Activated CD4-positive, alpha-beta T cell treated with anti-CD3 and anti-CD28 coated beads, Interleukin-2, amount 50 U/mL, for 24 hours (primary cell): ENCODE measurements around the gene PTMA.

ENCODE experiments used
- DNase-seq, 2 donors: peaks; one replicate each; pipeline ENCODE4 v3.0.0-alpha.2; 2020; ENCODE audit warnings: low read depth in 1 of 2, low spot score in 1 of 2

The PTMA gene

DNA sequence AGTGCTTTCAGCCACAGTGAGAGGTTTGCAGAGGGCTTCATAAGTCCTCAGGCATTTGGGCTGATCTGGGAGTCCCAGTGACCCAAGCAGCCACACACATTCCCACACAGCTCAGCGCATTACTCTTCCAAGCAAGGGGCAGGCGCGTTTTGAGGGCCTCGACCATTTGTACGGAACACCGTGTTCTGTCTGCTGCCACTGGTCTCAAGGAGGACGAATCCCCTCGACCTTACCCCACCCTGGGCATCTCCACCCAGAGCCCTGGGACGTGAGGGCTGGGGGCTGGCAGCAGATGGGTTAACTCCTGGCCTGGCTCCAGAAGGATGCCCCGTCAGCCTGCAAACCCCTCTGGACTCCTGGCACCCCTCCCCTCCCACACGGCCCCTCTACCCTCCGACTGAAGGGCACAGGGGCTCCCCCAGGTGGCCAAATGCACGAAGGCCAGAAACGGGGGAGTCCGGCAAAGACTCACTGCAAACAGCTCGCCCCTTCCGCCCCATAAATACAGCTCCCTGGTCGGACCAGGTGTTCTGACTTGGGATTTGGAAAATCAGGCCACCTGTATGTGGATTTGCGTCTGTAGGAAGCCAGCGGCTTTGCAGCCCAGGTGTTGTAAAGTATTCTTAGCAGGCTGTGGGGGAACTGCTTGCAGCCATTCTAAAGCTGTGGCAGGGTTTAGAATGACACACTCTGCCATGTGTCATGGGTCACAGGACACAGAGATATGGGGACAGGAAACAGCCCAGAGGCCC is 33.6 kb upstream of the PTMA start:
- DNase-seq = peak; percentile 36 to 42

DNA sequence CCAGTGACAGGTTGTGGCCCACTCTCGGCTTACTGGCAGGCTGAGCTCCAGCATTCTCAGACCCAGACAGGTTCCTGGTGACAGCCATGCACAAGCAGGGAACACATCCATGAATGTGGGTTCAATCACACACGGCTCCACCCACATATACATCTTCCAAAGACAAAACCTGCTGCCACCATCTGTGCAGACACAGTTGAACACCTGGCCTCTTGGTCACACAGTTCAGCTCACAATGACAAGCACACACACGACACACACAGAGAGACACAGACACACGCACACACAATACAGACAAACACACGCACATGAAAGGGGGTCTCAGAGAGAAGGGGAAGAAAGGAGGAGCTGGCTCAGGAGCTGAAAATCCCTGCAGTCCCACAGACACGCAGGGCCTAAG is 32.1 kb upstream of the PTMA start:
- no peak for DNase-seq

DNA sequence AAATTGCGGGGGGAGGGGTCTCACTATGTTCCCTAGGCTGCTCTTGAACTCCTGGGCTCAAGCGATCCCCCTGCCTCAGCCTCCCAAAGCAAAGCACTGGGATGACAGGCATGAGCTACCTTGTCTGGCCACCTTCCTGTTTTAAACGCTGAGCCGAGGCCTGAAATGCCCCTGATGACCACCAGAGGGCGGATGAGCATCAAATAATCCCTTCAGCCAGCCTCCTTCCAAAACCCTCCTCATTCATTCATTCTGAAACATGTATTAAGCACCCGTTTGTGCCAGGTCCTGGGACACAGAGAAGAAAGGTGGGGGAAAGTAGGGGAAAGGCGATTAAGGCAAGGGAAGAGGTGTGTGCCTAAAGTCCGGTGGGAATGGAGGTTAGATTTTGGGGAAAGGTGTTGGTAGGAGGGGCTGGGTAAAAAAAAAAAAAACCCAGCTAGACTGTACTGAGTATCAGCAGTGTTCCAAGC is 30.7 kb upstream of the PTMA start:
- peak; percentile 73 to 77 for DNase-seq

DNA sequence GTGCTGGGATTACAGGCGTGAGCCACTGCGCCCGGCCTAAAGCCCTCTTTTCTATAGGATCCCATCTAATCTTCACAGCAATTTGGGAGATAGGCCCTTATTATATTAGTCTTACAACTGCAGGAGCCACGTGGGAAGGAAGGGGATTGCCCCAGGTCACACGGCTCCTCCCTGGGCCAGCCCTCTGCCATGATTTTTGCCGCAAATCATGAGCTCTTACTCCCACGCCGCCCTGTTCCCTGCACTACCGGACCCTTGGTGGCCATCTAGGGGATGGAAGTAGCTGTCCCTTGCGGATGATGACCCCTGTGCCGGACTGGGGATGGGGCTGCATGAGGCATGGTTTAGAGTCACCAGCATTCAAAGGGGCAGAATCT is 28.4 kb upstream of the PTMA start:
- no peak for DNase-seq

DNA sequence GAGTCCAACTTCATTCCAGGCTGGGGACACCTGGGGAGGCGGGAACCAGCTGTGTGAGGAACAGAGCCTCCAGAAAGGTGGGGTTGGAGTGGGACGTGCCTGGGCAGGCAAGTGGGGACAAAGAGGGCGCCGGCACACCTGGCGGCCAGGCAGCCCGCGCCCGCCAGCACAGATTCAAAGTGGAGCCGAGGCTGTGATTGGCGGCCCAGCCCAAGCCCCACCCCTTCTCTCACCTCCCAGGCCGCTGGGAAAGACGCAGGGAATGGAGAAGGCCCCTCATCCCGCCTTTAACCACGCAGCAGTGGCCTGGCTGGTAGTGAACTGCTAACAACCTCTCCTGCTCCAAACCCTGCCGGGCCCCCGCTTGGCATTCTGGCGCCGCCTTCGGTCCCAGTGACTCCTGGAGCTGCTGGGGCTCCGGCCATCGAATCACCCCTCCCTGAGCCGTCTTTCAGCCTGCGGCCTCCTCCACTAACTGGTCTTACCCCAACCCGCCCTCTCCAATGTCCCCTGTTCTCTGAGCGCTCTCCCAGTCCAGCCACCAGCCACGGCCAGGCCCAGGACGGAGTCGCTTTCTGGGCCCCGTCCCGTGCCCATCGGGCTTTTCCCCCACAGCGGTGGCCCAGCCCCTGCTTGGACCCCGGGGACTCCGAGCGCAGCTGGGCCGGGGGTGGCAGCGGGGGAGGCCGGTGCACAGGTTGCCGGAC is 27.9 kb upstream of the PTMA start:
- no peak for DNase-seq

DNA sequence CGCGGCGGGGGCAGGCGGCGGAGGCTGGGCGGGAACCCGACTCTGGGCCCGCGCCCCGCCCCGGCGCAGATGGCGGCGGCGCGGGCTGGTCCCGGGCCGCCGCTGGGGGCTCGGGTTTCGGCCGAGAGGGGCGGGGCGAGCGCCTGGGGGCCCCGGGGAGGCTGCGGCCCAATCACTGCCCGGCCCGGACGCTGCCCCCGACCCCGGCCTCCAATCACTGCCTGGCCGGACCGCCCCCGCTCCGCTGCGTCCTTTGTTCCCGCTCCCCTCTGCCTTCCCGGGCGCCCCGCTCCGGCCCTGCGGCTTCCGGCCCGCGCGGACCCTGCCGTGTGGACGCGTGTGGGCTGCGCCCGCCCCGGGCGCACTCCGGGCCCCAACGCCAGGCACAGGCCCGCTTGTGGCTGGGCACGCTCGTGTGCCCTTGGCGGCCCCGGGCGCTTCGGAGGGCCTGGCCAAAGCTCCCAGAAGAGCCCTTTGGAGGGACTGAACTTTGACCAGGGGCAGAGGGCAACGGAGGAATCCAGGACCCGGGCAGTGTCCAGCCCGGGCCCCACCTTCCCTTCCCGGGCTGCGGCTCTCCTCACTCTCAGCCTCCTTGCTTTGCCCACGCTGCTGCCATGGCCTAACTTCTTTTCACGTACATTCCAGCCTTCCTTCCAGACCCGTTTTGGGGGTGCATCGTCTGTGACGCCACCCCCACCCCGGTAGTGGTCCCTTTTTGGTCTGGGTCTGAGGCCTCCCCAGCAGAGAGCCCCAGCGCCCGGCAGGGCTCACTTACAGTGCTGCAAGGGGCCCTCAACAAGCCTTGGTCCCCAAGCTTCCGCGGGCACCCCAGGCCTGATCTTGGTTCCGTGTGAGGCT is 27.1 kb upstream of the PTMA start:
- no peak for DNase-seq

DNA sequence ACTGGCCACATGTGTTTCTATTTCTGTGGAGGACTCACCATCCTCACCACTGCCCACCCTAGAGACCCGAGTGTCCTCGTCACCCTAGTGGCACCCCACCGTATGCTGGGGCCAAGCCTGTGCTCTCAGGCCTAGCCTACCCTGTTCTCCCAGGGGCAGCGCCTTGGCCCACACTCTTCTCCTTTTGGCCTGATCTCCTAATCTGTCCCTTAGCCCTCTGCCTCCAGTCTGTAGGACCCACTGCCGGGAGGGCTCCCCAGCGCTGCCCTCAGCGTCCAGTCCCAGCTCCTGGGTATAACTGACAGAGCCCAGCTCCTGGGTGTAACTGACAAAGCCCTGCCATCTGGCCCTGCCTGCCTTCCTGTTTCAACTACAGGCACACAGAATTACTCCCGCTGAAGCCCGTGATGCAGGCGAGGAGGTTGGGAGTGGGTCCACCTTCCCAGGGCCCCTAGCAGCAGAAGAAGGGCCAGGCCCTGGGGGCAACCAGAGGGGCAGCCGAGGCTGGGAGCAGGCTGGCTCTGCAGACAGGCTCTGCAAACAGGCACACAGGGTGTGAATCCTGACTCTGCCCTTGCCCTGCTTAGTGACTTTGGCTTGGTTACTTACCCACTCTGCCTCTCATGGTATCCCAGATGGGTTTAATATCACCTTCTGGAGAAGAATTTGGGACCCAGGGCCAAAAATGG is 25.6 kb upstream of the PTMA start:
- no peak for DNase-seq

DNA sequence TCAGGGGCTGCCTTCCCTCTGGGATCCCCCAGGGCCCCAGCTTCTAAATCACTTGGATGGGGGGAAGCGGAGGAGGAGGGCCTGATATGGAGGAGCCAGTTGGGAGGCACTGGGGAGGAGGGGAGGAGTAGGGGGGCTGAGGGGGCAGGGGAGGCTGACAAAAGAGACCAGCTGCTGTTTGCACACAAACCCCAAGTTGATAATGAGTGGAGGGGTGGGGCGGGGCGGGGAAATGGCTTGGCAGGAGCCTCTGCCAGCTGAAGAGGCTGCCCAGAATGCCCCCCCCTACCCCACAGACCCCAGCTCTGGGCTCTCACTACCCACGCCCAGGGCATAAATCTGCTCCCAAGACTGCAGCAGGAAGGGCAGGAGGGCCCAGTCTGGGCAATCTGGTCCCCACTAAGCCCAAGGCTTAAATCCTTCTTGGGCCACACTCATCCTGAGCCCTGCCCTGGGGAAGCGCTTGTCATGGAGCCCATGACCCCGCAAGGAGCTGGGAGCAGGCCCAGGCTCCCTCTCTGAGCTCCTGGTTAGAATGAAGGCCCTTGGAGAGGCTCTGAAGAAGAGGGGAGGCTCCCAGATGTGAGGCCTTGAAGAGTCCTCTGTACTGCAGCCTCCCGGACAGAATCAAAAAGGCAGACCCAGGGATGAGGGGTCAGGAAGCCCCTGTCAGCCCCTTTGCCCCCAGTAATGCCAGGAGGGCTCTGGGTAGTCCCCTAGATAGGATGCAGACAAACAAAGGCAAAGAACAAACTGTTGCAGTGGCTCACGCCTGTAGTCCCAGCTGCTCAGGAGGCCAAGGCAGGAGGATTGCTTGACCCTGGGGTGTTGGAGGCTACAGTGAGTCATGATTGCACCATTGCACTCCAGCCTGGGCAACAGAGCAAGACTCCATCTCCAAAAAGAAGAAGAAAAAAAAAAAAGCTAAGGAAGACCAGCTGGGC is 24.8 kb upstream of the PTMA start:
- no peak for DNase-seq

DNA sequence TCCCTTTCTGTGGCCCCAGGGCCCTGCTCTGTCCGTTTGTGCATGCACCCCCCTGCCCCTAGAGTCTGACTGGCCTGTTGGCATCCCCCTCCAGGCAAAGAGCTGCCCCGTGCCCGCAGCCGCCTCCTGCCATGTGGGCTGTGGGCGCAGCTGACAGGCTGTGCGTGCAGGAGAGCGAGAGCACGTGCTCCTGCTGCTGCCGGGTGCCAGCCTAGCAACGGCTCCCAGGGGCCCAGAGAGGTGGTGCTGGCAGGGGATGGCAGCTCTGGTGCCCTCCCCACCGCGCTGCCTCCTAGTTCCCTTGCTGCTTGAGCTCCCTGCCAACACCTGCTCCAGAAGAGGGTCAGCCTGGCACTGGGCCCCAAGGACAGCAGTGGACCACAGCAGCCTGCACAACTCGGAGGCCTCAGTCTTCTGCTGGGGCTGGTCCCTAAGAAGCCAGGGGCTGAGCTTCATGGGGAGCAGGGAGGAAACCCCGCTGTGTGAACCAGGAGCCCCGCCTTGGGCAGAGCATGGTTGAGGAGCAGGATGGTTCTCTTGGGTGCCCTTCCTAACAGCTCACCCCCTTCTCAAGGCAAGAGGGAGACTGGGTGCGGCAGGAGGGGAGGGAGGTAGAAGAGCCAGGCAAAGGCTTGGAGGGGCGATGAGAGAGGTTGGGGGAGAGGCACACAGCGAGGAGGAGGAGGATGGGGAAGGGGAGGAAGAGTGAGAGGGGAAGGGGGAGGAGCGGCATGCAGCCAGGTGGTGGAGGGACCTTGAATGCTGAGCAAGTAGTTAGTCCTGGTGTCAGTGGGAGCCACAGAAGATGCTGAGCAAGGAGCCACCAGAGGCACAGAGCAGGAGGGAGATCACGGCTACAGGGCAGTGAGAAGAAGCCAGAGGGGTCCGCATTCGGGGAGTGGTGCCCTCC is 23.8 kb upstream of the PTMA start:
- DNase-seq = no peak

DNA sequence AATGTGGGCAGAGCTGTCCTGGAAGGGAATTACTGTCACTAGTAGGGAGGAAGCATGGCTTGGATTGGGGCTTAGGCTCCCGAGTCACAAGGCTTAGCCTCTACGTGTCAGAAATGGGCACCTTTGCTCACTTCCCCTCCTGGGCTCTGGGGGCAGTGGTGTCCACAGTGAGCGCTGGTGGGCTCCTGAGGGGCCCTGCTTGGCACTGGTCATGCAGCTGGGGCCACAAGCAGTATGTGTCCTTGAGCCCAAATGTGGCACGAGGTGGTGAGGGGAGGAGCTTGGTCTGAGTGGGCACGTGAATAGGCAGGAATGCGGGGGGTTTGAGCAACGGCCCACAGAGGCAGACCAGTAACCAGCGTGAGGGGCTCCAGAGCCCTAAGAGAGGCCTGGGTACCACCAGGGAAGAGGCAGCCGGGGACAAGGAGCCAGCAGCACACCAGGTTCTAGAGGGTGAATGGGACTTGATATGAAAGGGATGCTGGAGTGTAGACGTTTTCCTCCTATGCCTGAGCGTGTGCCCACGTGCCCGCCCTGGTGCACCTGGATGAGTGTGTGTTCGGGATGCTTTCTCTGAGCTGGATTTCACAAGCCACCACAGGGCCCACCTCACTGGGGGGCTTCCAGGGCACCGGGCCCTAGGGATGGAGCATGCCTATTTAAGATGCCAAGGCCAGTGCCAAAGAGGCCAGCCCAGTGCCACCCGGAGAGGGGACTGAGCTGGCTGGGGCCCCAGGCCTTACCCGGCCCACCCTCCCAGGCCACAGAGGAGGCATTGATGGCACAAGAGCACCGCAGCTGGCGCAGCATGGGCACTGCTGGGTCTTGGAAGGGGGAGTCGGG is 22.8 kb upstream of the PTMA start:
- no peak for DNase-seq

DNA sequence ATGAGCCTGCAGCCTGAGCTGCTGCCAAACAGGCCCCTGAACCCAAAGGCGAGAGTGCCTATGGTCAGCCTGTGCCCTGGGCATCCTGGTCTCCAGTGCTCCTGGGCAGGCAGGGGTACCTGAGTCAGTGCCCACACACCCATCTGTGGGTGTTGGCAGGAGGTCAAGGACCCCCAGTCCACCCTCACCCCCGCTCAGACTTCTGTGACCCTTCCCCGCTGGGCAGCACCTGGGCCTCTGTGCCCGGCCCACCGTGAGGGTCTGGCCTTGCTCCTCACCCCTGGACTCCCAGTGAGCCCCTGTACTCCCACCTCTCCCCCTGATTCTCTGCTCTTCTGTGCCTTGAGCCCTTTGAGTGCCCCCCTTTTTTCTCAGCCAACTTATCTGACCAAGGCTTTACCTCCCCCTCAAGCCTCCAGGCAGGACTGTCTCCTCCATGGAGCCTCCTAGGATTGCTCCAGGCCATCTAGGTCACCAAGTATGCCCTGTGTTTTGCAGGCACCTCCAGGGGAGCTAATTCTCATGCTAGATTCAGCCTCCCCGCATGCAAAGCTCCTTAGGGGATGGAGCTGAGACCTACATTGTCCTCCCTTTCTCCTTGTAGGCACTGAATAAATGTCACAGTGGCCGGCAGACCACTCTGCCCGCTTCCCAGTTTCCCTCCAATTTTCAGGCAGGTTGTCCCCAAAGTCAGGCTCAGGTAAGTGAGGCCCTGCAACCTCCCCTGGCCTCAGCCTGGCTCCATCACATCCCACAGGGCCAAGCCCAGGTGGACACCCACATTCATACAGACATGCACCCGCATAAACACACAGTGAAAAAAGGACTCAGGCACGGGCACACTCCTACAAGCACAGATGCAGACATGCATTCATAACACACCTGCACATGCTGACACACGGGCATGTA is 21.9 kb upstream of the PTMA start:
- no peak for DNase-seq

DNA sequence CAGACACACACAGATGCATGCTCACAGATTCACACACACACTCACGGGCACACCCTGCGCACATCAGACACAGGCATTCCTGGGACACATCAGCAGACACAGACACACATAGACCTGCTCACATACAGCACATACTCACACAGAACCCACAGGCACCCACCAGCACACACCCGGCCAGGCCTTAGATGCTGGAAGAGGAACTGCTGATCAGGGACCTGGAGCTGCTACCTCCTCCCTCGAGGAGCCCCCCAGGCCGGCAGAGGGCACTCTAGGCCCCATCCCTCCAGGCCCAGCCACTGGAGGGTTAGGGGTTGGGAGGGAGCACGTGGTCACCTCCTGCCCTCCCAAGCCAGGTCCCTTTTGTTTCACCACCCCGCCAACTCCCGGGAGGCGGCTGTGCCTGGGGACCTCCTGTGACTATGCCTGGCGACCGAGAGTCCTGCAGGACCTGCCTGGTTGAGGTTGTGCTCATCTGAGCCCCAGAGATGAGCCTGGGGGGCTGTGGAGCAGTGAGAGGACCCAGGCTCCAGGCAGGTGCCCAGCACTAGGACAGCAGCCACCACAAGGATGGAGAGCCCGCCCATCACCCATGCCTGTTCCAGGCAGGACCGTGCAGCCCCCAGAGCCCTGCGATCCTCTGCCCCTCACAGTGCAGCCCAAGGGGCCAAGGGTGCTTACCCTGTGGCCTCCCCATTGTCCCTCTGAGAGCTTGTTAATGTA is 21.0 kb upstream of the PTMA start:
- DNase-seq = peak; percentile 38 to 51

DNA sequence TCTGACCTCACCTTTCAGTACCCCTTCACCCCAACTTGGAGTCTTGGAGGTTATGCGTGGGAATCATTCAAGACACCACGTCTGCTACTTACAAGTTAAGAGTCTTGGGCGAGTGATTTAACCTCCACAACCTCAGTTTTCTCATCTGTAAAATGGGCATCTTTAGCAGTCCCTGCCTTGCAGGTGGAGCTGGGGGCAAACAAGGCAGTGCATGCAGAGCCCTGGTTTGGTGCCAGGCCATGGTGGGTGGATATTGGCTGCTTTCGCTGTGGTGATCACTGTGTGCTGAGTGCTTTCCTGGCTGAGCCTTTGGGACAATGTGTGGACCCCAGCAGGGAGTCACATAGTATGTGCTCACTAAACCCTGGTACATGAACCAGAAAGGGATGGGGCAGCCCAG is 20.4 kb upstream of the PTMA start:
- no peak for DNase-seq

DNA sequence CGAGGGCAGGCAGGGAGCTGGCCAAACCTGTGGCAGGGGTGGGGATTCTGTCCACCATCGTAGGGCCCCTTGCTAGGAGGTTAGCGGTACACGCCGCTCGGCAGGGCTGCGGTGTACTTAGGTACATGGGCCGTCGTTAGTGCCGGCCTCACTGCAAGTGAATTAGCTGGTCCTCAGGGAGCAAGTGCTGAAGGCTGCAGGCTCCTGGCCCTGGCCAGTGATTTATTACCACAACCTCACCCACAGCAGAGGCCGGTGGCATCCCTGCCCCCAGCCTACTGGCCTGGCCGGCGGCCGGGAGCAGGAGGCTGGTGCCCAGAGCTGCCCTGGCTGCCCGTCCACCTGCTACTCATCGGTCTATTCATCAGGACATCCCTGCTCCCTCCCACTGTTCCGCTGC is 19.6 kb upstream of the PTMA start:
- no peak for DNase-seq

DNA sequence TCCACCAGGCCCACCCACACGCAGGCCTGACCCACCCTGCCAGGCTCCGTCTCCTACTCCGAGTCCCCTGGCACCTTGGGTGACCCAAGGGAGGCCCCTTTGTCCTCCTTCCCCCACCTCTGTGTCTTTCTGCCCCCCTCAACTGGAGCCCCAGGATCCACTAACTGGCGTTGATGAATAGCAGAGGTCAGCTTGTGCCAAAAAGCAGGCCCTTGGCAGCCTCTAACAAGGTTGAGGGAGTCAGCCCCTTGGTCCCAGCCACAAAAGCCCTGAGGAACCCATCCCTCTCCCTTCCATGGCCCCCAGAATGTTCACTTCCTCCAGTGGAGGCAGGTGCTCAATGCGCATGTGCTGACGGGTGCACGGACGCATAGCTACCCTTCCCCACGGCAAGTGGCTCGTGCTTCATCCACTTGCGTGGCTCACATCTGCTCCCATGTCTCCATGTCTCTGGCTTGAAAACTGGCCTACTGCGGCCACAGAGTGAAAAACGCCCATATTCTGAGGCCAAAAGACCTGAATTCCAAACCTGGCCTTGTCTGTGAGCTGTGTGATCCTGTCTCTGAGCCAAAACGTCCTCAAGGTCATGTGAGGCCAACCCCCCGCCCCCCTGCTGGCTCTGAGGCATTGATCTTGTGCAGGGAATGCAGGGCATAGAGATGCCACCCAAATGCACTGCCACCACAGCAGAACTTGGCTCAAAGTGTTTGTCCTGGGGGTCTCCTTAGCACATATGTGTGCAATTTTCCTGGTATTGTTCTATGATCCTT is 19.0 kb upstream of the PTMA start:
- no peak for DNase-seq

DNA sequence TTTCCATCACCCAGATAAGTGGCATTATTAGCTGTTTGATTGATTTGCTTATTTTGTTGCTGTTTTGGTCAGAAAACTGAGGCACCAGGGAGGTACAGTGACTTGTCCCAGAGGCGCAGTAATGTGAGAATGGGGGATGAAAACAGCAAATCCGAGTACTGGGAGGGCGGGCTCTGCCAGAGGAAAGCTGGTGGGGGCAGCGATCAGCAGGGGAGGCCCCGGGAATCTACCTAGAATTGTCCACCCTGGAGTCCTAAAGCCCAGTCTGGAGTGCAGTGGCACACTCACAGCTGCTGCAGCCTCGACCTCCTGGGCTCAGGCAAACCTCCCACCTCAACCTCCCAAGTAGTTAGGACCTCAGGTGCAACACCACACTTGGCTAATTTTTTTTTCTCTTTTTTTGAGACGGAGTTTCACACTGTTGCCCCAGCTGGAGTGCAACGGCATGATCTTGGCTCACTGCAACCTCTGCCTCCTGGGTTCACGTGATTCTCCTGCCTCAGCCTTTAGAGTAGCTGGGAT is 17.0 kb upstream of the PTMA start:
- DNase-seq = no peak
